ENCODE data around the gene SPCS3. TPM values are rescaled to one million over a fixed set of nuclear protein-coding genes. Genes with fewer than 3 reads are reported as not detected.
A peak's percentile ranks its signal among the peaks of the same experiment; 100 is the strongest.

SPCS3 gene
- total and polyA plus RNA-seq, 5 donors = 33.7 to 139 (median 87.2) TPM

- intact Hi-C loops (cut with DNase I) = no loop called here
- DNase-seq (no peak), ATAC-seq (no peak)
- H3K9me3 ChIP-seq (ENCODE audit: control insufficient read depth, low read length) = no peaks in the 10 kb centered on the region
- H3K4me1 ChIP-seq (ENCODE audit: control insufficient read depth, insufficient read depth, low read length) = no peaks in the 10 kb centered on the region
- H3K27ac ChIP-seq (ENCODE audit: low read length) = no peak overlapping the region
- WGBS = 48% methylated on average over 2 of the region's 2 CpGs
- no peaks in the 10 kb centered on the region for H3K27me3 ChIP-seq (ENCODE audit: control insufficient read depth, insufficient read depth)
- no peak overlapping the region for H3K4me3 ChIP-seq (ENCODE audit: low read length)
These were observed 17.2 kb upstream of the SPCS3 start for GRCh38 chr4:176302283-176303275.

- ATAC-seq = no peak
- DNase-seq = no peak
- no peak overlapping the region for H3K4me3 ChIP-seq (ENCODE audit: low read length)
- 22% methylated on average over 1 of the region's 1 CpG for WGBS
- H3K27ac ChIP-seq (ENCODE audit: low read length) = no peak overlapping the region
- intact Hi-C loops (cut with DNase I) = no loop called here
- no peaks in the 10 kb centered on the region for H3K9me3 ChIP-seq (ENCODE audit: control insufficient read depth, low read length)
- no peaks in the 10 kb centered on the region for H3K4me1 ChIP-seq (ENCODE audit: control insufficient read depth, insufficient read depth, low read length)
- no peaks in the 10 kb centered on the region for H3K27me3 ChIP-seq (ENCODE audit: control insufficient read depth, insufficient read depth)
These were observed 15.8 kb upstream of the SPCS3 start for GRCh38 chr4:176303938-176304337.

GRCh38 chr4:176306837-176307665 lies 12.7 kb upstream of the SPCS3 start:
- DNase-seq (no peak), ATAC-seq (no peak)
- H3K4me1 ChIP-seq (ENCODE audit: control insufficient read depth, insufficient read depth, low read length) = no peaks in the 10 kb centered on the region
- H3K27me3 ChIP-seq (ENCODE audit: control insufficient read depth, insufficient read depth) = no peaks in the 10 kb centered on the region
- intact Hi-C loops (cut with DNase I) = no loop called here
- no peak overlapping the region for H3K4me3 ChIP-seq (ENCODE audit: low read length)
- H3K27ac ChIP-seq (ENCODE audit: low read length) = no peak overlapping the region
- 90% methylated on average over 6 of the region's 6 CpGs for WGBS
- H3K9me3 ChIP-seq (ENCODE audit: control insufficient read depth, low read length) = no peaks in the 10 kb centered on the region

GRCh38 chr4:176307666-176307930 lies 12.2 kb upstream of the SPCS3 start:
- ATAC-seq (no peak), DNase-seq (no peak)
- Histone ChIP-seq H3K27ac (ENCODE audit: low read length) (no peak overlapping the region), H3K4me3 (ENCODE audit: low read length) (no peak overlapping the region), H3K4me1 (ENCODE audit: control insufficient read depth, insufficient read depth, low read length) (no peaks in the 10 kb centered on the region), H3K9me3 (ENCODE audit: control insufficient read depth, low read length) (no peaks in the 10 kb centered on the region), H3K27me3 (ENCODE audit: control insufficient read depth, insufficient read depth) (no peaks in the 10 kb centered on the region)
- intact Hi-C loops (cut with DNase I) = no loop called here
- 84% methylated on average over 6 of the region's 6 CpGs for WGBS

- H3K27me3 ChIP-seq (ENCODE audit: control insufficient read depth, insufficient read depth) = no peaks in the 10 kb centered on the region
These were observed 11.3 kb upstream of the SPCS3 start for GRCh38 chr4:176308441-176308840.

GRCh38 chr4:176309046-176309445 lies 10.7 kb upstream of the SPCS3 start:
- 91% methylated on average over 2 of the region's 2 CpGs for WGBS
- Histone ChIP-seq H3K27ac (ENCODE audit: low read length) (no peak overlapping the region), H3K9me3 (ENCODE audit: control insufficient read depth, low read length) (no peaks in the 10 kb centered on the region), H3K4me1 (ENCODE audit: control insufficient read depth, insufficient read depth, low read length) (no peaks in the 10 kb centered on the region), H3K4me3 (ENCODE audit: low read length) (no peak overlapping the region), H3K27me3 (ENCODE audit: control insufficient read depth, insufficient read depth) (no peaks in the 10 kb centered on the region)
- DNase-seq = no peak
- ATAC-seq = no peak
- intact Hi-C loops (cut with DNase I) = no loop called here

More at GRCh38 chr4:176308441-176308840, 11.3 kb upstream of the SPCS3 start:
- no peak overlapping the region for H3K27ac ChIP-seq (ENCODE audit: low read length)
- no peaks in the 10 kb centered on the region for H3K4me1 ChIP-seq (ENCODE audit: control insufficient read depth, insufficient read depth, low read length)
- no peak for DNase-seq
- intact Hi-C loops (cut with DNase I) = no loop called here
- ATAC-seq = no peak
- H3K4me3 ChIP-seq (ENCODE audit: low read length) = no peak overlapping the region
- no peaks in the 10 kb centered on the region for H3K9me3 ChIP-seq (ENCODE audit: control insufficient read depth, low read length)
- 91% methylated on average over 3 of the region's 3 CpGs for WGBS

- Histone ChIP-seq H3K4me1 (ENCODE audit: control insufficient read depth, insufficient read depth, low read length) (no peaks in the 10 kb centered on the region), H3K9me3 (ENCODE audit: control insufficient read depth, low read length) (no peaks in the 10 kb centered on the region), H3K4me3 (ENCODE audit: low read length) (no peak overlapping the region), H3K27me3 (ENCODE audit: control insufficient read depth, insufficient read depth) (no peaks in the 10 kb centered on the region), H3K27ac (ENCODE audit: low read length) (no peak overlapping the region)
- intact Hi-C loops (cut with DNase I) = loop anchor here in 1 of 4 donors (10.0 kb wide), 1 partner anchor 115 kb away; the partner anchor contains the start of gene SPATA4
- DNase-seq (no peak), ATAC-seq (no peak)
These were observed 10.0 kb upstream of the SPCS3 start for GRCh38 chr4:176309772-176310171.

GRCh38 chr4:176313596-176314336 lies 6.0 kb upstream of the SPCS3 start:
- WGBS = 77% methylated on average over 7 of the region's 7 CpGs
- Histone ChIP-seq H3K4me1 (ENCODE audit: control insufficient read depth, insufficient read depth, low read length) (no peaks in the 10 kb centered on the region), H3K27me3 (ENCODE audit: control insufficient read depth, insufficient read depth) (no peaks in the 10 kb centered on the region), H3K27ac (ENCODE audit: low read length) (no peak overlapping the region), H3K9me3 (ENCODE audit: control insufficient read depth, low read length) (no peaks in the 10 kb centered on the region), H3K4me3 (ENCODE audit: low read length) (no peak overlapping the region)
- DNase-seq = no peak
- intact Hi-C loops (cut with DNase I) = loop anchor here in 1 of 4 donors (10.0 kb wide), 1 partner anchor 119 kb away; the partner anchor contains the start of gene SPATA4
- ATAC-seq = no peak

- peak overlapping the region; percentile 92 for H3K27ac ChIP-seq (ENCODE audit: low read length)
- H3K4me3 ChIP-seq (ENCODE audit: low read length) = peak overlapping the region; percentile 58
- WGBS = 2% methylated on average over 13 of the region's 13 CpGs
- DNase-seq (no peak), ATAC-seq (peak in 1 of 2 donors; percentile 9)
- H3K27me3 ChIP-seq (ENCODE audit: control insufficient read depth, insufficient read depth) = no peaks in the 10 kb centered on the region
- H3K4me1 ChIP-seq (ENCODE audit: control insufficient read depth, insufficient read depth, low read length) = no peaks in the 10 kb centered on the region
- intact Hi-C loops (cut with DNase I) = loop anchor here in 1 of 4 donors (10.0 kb wide), 1 partner anchor 124 kb away; the partner anchor contains the start of gene SPATA4
- no peaks in the 10 kb centered on the region for H3K9me3 ChIP-seq (ENCODE audit: control insufficient read depth, low read length)
These were observed 539 bp upstream of the SPCS3 start for GRCh38 chr4:176319151-176319703.

GRCh38 chr4:176320340-176320975 lies 692 bp downstream of the SPCS3 start:
- no peaks in the 10 kb centered on the region for H3K4me1 ChIP-seq (ENCODE audit: control insufficient read depth, insufficient read depth, low read length)
- no peaks in the 10 kb centered on the region for H3K27me3 ChIP-seq (ENCODE audit: control insufficient read depth, insufficient read depth)
- under 1% methylated on average over 44 of the region's 44 CpGs for WGBS
- intact Hi-C loops (cut with DNase I) = no loop called here
- ATAC-seq (peak; percentile 96), DNase-seq (peak; percentile 92 to 96 (median 96))
- H3K9me3 ChIP-seq (ENCODE audit: control insufficient read depth, low read length) = no peaks in the 10 kb centered on the region
- peak overlapping the region; percentile 58 for H3K4me3 ChIP-seq (ENCODE audit: low read length)
- peak overlapping the region; percentile 80 for H3K27ac ChIP-seq (ENCODE audit: low read length)
